Fibroblast of lung (primary cell): ENCODE results near the gene PDLIM7. TPM values are rescaled to one million over a fixed set of nuclear protein-coding genes. Genes with fewer than 3 reads are reported as not detected.

Experiments
- DNase-seq, 2 donors: peaks; one replicate each; pipeline versions ENCODE4 v3.0.0 to v3.0.0-alpha.2; 2010; ENCODE audit warnings: low read depth in 2 of 2
- H2AFZ ChIP-seq: 2 replicates; pipeline ENCODE4 v1.5.1; 2012; ENCODE audit warnings: low read length, control low read depth, inconsistent platforms
- H3K27ac ChIP-seq: 2 replicates; pipeline ENCODE4 v1.5.1; 2011; ENCODE audit warnings: low read length, control low read depth; ENCODE audit not compliant: insufficient read depth
- H3K27me3 ChIP-seq: 2 replicates; pipeline ENCODE4 v1.5.1; 2011; ENCODE audit warnings: mild to moderate bottlenecking, low read length; ENCODE audit not compliant: control insufficient read depth, insufficient read depth
- H3K36me3 ChIP-seq: 2 replicates; pipeline ENCODE4 v1.5.1; 2011; ENCODE audit warnings: low read length; ENCODE audit not compliant: control insufficient read depth, insufficient read depth
- H3K4me1 ChIP-seq: 2 replicates; pipeline ENCODE4 v1.5.1; 2011; ENCODE audit warnings: low read length; ENCODE audit not compliant: control insufficient read depth, insufficient read depth; ENCODE audit errors: extremely low read depth
- H3K4me2 ChIP-seq: 2 replicates; pipeline ENCODE4 v1.5.1; 2011; ENCODE audit warnings: low read length, control low read depth; ENCODE audit not compliant: insufficient read depth; ENCODE audit errors: extremely low read depth
- H3K4me3 ChIP-seq, 4 experiments: fragments of 200-600 bp in 1 of 4; sonication (generic) in 1 of 4; replicated peaks in 1 of 4; 2 replicates each; pipeline ENCODE4 v1.5.1; 2011 to 2016; ENCODE audit warnings: low read length in 4 of 4, low read depth in 3 of 4, mild to moderate bottlenecking in 3 of 4, control low read depth in 2 of 4, inconsistent platforms in 1 of 4, mixed read lengths in 1 of 4; ENCODE audit not compliant: insufficient read depth in 1 of 4; ENCODE audit errors: control extremely low read depth in 1 of 4
- H3K79me2 ChIP-seq: 2 replicates; pipeline ENCODE4 v1.5.1; 2012; ENCODE audit warnings: mild to moderate bottlenecking, low read length, inconsistent platforms; ENCODE audit not compliant: control insufficient read depth, insufficient read depth
- H3K9ac ChIP-seq: 2 replicates; pipeline ENCODE4 v1.5.1; 2011; ENCODE audit warnings: mild to moderate bottlenecking, low read length, control low read depth; ENCODE audit not compliant: insufficient read depth
- H3K9me3 ChIP-seq: 2 replicates; pipeline ENCODE4 v1.5.1; 2012; ENCODE audit warnings: low read depth, low read length; ENCODE audit not compliant: control insufficient read depth, insufficient read depth
- H4K20me1 ChIP-seq: 2 replicates; pipeline ENCODE4 v1.5.1; 2011; ENCODE audit warnings: low read length; ENCODE audit not compliant: control insufficient read depth, insufficient read depth; ENCODE audit errors: extremely low read depth
- CTCF ChIP-seq, 2 donors: IDR thresholded peaks in 1 of 2; conservative IDR thresholded peaks in 1 of 2; 1 replicate in 1 of 2; 2 replicates in 1 of 2; pipeline ENCODE4 v1.5.1; 2011 to 2012; ENCODE audit warnings: low read length in 2 of 2, control low read depth in 1 of 2, inconsistent platforms in 1 of 2, low read depth in 1 of 2, mild to moderate bottlenecking in 1 of 2
- EZH2 ChIP-seq: IDR thresholded peaks from 2 replicates; pipeline ENCODE4 v1.5.1; 2012; ENCODE audit warnings: low read length, control low read depth, mild to moderate bottlenecking; ENCODE audit errors: missing control alignments
- polyA plus RNA-seq, 2 donors: library from polyadenylated mRNA; depleted of rRNA in 1 of 2; stranded (reverse) in 1 of 2; unstranded in 1 of 2; fragments of >200 nt; gene quantifications; 2 replicates each; pipeline ENCODE4 v1.2.1, GENCODE V29; 2011 to 2012; ENCODE audit warnings: missing spikeins in 1 of 2
- total RNA-seq: library from RNA; depleted of rRNA; stranded (reverse); fragments of >200 nt; gene quantifications from 2 replicates; pipeline ENCODE4 v1.2.1, GENCODE V29; 2014

PDLIM7 gene
- total and polyA plus RNA-seq, 2 donors (not counting 1 experiment from before 2014, with no cell fraction given): 65.2 to 245 TPM

- no peak for DNase-seq
- Histone ChIP-seq H3K27ac (no peak overlapping the region), H3K36me3 (peaks cover 40% of the 10 kb centered on the region), H2AFZ (no peak overlapping the region), H3K4me3 (no peak overlapping the region), H3K9me3 (no peaks in the 10 kb centered on the region), H3K79me2 (peaks cover 4% of the 10 kb centered on the region), H3K4me1 (no peaks in the 10 kb centered on the region), H4K20me1 (no peaks in the 10 kb centered on the region), H3K4me2 (no peak overlapping the region), H3K27me3 (no peaks in the 10 kb centered on the region), H3K9ac (no peak overlapping the region)
- TF ChIP-seq CTCF (conservative IDR thresholded peaks at IDR 0.05 in 1 of 2, IDR thresholded peaks at IDR 0.05 in 1 of 2; ENCODE audit: low read depth in 1 of 2, low read length in 2 of 2) (no peak), EZH2 (no peak)
Measured at GRCh38 chr5:177509991-177510566, 12.7 kb upstream of the PDLIM7 start.

- Histone ChIP-seq H3K27ac (no peak within 1 kb of the TSS), H2AFZ (no peak within 1 kb of the TSS), H3K36me3 (peaks cover 35% of the 10 kb centered on the region), H3K4me2 (no peak within 1 kb of the TSS), H3K9me3 (no peaks in the 10 kb centered on the region), H3K9ac (no peak within 1 kb of the TSS), H3K27me3 (no peaks in the 10 kb centered on the region), H3K4me3 (no peak within 1 kb of the TSS), H4K20me1 (no peaks in the 10 kb centered on the region), H3K4me1 (no peaks in the 10 kb centered on the region), H3K79me2 (no peaks in the 10 kb centered on the region)
- DNase-seq: no peak
- TF ChIP-seq EZH2: no peak
- no peak for TF ChIP-seq CTCF (conservative IDR thresholded peaks at IDR 0.05 in 1 of 2, IDR thresholded peaks at IDR 0.05 in 1 of 2; ENCODE audit: low read depth in 1 of 2, low read length in 2 of 2)
Measured at GRCh38 chr5:177509381-177509951, 12.1 kb upstream of the PDLIM7 start, which contains the start of gene DOK3. Gene DOK3, minus strand, starts transcription at chr5:177509826. Its CDS starts 286 bp downstream, at chr5:177509540.

- no peaks in the 10 kb centered on the region for H3K79me2 ChIP-seq
- H3K4me1 ChIP-seq: no peaks in the 10 kb centered on the region
- no peak overlapping the region for H3K9ac ChIP-seq
- H3K4me2 ChIP-seq: no peak overlapping the region
- TF ChIP-seq CTCF (conservative IDR thresholded peaks at IDR 0.05 in 1 of 2, IDR thresholded peaks at IDR 0.05 in 1 of 2; ENCODE audit: low read depth in 1 of 2, low read length in 2 of 2) (no peak), EZH2 (no peak)
- H3K36me3 ChIP-seq: peaks cover 30% of the 10 kb centered on the region
- no peaks in the 10 kb centered on the region for H4K20me1 ChIP-seq
- H2AFZ ChIP-seq: no peak overlapping the region
- H3K27me3 ChIP-seq: no peaks in the 10 kb centered on the region
- H3K9me3 ChIP-seq: no peaks in the 10 kb centered on the region
- H3K4me3 ChIP-seq: no peak overlapping the region
- no peak for DNase-seq
- H3K27ac ChIP-seq: no peak overlapping the region
Measured at GRCh38 chr5:177508837-177509236, 11.4 kb upstream of the PDLIM7 start.
